ENCODE data around the gene AGER.

GRCh38 chr6:32175711-32176475 is 8.2 kb downstream of the AGER start, which contains the start of gene AGPAT1:
- no peak for TF ChIP-seq CTCF (tag by site-specific recombination; IDR thresholded peaks at IDR 0.05)
- TF ChIP-seq ZBTB11 (tag by site-specific recombination; conservative IDR thresholded peaks at IDR 0.05; ENCODE audit: low read depth) = peak; percentile 81
- no peak for TF ChIP-seq ZNF114 (tag by site-specific recombination; IDR thresholded peaks at IDR 0.05)
- TF ChIP-seq ZNF580 (tag by site-specific recombination; IDR thresholded peaks at IDR 0.05) = no peak; the same call in 1 of the 2 replicates
- TF ChIP-seq ZNF121 (tag by site-specific recombination; IDR thresholded peaks at IDR 0.05) = no peak
- TF ChIP-seq MEIS1 (CRISPR knock-in tag; IDR thresholded peaks at IDR 0.05; ENCODE audit: borderline replicate concordance) = no peak
- TF ChIP-seq ZNF274 (IDR thresholded peaks at IDR 0.05; ENCODE audit: low read length) = no peak
- TF ChIP-seq ZNF274 (tag by site-specific recombination; IDR thresholded peaks at IDR 0.05; ENCODE audit: borderline replicate concordance) = no peak
- TF ChIP-seq OSR2 (tag by site-specific recombination; IDR thresholded peaks at IDR 0.05) = no peak
- TF ChIP-seq ZNF350 (tag by site-specific recombination; IDR thresholded peaks at IDR 0.05) = no peak
- peak; percentile 79 for TF ChIP-seq ZNF335 (tag by site-specific recombination; conservative IDR thresholded peaks at IDR 0.05)
- TF ChIP-seq ZNF311 (tag by site-specific recombination; IDR thresholded peaks at IDR 0.05; ENCODE audit: borderline replicate concordance) = no peak
- 0 out of 2 replicates have a peak, but pooled peaks have one; percentile 19 for TF ChIP-seq MZF1 (tag by site-specific recombination; IDR thresholded peaks at IDR 0.05; ENCODE audit: borderline replicate concordance)
